GM19043 (cell line): Measurements from ENCODE around the gene GRHL1.

Source experiments
- ATAC-seq: cut with Tn5 transposase; IDR thresholded peaks from one replicate; pipeline ENCODE4 v1.9.1; 2021; ENCODE audit warnings: low read depth; ENCODE audit not compliant: unreplicated experiment

GRHL1 gene

DNA sequence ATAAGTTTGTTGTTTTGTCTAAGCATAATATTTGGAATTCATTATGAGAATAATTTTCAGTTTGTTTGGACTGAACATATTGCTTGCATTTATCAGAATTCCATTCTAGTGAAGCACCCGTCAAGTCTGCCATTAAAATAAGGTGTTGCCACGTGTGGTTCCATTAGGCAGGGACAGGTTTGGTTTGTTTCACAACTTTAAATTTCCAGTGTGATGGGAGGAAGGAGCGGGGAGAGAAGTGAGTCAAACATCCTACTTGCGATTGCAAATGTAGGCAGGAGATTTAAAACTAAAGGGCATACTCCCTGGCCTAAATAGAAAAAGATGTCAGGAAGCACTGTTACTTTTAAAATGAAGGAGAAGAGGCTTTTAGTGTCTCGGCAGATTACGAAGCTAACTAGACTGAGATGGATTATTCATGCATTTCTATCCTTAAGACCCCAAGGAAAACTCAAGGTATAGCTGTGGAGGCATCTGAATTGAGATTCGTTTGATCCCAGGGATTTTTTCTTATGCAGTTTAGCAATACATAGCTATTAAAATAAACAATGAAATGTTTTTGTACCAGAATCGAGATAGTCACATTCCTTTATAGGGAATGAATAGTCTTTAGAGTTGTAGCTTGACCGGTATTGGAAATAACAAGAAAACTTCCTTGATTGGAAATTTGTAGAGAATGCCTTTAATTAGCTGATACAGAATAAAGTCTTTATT is 19.8 kb downstream of the GRHL1 start:
- ATAC-seq = no peak

DNA sequence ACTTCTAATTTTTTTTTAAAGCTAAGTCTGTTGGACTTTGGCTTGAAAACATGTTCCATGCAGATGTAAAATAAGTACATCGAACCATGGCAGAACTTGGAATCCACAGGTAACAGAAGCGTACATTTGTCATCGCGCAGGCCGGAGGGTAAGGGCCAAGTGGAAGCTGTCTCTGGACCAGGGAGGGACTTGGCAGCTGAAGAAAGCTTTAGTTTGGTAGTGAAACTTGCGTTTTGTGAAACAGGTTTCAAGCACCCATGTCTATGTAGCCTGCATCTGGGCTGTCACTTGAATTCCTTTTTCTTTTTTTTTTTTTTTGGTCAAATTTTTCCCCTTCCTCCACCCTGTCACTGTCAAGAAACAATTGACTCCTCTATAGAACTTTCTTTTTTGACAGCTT is 20.4 kb downstream of the GRHL1 start:
- ATAC-seq = no peak

DNA sequence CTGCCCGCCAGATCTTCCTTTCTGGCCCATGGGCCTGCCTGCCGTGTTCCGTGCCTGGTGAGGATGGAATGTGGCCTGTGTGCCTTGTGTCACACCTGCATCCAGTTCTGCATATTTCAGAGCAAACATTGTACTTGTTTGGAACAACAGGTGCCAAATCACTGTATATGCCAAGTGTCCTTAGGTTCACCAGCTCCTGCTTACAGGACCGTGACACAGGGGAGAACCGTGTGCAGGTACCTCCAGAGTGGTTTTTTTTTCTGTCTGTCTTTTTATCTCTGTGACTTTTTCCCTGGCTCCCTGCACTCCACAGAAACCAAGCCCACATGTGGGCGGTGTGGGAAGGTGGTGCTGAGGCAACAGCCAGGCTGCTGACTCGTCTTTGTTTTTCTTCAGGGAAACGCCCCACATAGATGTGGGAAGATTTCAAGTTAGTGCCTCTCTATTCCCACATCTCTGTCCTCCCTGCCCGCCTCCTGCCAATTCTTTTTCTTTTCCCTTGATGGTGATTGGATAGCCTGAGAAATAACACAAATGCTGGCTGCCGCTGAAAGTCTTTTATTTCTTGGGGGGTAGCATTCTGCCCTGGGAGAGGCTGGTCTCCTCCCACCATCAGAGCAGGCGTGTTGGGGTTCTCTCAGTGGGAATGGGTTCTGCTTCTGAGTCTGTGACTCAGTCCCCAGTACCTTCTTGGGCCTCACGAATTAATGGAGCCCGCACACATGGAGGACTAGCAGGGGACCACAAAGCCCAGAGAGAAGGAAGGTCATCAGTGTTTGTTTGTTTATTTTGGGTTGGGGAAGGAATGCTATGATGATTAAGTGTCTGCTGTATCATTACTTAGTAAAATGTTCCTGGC is 21.4 kb downstream of the GRHL1 start:
- no peak for ATAC-seq

DNA sequence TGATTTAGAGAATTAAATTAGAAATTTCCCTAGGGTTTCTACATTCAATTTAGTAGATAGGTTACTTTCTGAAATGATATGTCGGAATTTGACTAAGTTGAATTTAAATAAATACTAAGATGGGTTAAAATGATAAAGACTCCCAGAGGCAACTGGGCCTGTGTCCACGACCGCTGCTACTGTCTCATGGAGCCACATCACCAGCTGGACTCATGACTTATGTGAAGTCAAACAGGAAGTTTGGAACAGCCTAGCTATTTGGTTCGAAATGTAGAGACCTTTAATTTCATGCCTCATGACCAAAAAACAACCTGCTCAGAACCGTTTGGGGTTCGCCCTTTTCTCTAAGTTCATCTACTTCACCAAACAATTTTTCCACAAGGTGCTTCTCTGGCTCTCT is 22.2 kb downstream of the GRHL1 start:
- ATAC-seq = no peak

DNA sequence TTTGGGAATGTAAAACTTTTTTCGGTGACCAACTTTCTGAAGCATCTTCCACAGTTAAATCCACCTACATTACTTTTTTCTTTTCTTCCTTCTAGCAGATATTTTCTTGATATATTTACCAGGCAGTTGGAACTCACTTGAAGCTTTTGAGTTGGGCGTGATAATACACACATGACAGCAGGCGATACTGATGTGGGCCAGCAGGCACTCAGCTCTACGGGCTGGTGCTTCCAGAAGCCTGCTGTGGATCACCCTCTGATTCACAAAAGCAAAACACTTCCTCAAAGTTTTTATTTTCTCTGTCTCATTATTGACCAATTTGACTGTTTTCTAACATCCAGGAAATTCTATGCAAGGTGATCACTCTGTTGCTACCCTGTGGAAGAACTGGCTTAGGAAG is 22.9 kb downstream of the GRHL1 start:
- no peak for ATAC-seq

DNA sequence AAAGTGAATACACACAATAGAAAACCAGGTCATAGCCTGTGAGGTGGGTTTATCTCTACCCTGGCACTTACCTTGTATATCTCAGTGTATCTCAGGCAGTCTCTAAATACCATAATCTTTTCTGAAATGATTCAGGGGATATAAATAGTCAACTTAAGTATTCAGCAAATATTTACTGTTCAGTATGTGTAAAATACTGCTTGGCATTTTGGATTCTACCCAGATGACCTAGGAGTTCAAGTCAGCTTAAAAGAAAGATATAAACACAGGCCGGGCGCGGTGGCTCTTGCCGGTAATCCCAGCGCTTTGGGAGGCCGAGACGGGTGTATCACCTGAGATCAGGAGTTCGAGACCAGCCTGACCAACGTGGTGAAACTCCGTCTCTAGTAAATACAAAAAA is 23.8 kb downstream of the GRHL1 start:
- no peak for ATAC-seq

DNA sequence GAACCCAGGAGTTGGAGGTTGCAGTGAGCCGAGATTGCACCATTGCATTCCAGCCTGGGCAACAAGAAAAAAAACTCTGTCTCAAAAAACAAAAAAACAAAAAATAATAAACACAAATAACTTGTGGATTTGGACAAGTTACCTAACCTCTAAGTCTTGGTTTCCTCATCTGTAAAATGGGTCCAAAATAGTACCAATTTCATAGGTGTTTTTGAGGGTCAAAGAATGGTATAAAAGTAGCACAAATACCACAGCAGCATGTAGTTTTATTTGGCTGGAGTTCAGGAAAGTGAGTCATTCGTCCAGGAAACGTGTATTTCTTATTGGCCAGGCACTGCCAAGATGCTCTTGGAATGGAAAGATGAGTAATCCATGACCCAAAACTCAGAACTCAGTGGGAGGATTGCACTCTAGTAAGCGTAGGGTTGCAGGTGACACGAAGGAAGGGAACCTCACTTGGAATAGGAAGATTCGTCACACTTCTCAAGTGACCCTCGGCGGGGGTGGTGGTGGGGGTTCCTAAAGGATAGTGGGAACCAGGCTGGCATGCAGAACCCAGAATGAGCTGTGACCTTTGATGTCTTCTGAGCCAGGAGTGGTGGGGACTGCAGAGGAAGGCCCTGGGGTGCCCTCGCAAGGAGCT is 24.4 kb downstream of the GRHL1 start:
- ATAC-seq = no peak

DNA sequence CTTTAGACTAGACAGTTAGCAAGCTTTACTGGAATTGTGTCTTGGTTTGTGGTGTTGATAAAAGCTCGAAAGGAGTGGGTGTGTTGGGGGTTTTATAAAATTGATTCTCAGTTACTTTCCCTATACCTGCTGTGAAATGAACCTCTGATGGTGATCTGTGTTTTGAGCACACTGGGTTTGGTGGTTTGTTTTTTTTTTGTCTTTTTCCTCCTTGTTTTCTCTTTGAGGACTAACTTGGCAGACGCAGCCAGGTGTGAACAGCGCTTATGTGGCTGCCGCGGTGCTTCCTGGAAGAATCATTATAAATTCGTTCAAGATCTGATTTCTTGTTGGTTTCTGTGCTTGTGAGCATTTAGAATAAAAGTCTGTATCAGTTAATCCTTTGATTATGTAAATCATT is 28.5 kb downstream of the GRHL1 start:
- ATAC-seq = no peak

DNA sequence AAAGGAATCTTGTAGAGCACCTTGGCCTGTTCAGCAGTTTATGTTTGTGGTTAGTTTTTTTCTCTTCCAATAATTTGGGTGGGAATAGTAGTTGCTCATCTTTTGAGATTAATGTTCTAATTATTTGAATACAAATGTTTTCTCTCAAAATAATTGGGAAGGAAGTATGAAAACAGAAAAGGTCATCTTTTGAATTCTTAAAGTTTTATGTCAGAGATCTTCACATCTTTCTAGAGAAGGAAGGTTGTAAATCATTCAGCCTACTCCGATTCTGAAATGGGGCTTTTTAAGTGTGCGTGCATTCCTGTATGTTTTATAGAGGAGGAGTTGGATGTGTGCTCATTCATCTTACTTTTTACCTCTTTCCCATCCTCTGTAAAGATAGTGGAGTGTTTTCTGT is 29.0 kb downstream of the GRHL1 start:
- ATAC-seq = no peak

DNA sequence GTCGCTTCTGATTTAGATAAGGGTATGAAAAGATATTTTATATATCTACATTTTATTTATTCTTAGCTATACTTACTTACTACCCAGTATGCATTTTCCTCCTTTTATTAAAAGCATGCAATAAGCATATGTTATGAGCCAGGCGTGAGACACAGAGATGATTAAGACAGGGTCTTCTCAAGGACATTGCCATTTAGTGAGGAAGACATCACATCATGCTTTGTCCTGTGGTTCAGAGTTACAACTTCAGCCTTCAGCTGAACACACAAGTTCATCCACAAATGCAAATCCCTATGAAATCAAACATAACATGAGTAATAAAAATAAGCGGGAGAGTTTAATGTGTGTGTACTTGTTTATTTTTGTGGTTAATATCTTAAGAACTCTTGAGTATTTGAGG is 30.2 kb downstream of the GRHL1 start:
- ATAC-seq = no peak

DNA sequence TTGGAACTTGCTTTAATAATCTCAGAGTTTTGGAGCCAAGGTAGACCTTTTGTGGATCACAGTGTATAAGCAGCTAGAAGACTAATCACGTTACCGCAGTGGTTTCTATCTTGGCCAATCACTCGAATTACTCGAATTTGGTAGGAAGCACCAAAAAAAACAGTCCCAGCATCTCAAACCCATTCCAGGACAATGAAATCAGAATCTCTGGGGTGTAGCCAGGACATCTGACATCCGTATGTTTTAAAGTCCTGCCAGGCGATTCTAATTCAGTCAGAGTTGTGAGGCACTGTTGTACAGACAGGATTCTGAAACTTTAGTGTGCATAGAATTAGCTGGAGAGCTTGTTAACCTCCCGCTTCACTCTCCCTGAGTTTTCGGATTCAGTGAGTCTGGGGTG is 30.8 kb downstream of the GRHL1 start:
- ATAC-seq = no peak

DNA sequence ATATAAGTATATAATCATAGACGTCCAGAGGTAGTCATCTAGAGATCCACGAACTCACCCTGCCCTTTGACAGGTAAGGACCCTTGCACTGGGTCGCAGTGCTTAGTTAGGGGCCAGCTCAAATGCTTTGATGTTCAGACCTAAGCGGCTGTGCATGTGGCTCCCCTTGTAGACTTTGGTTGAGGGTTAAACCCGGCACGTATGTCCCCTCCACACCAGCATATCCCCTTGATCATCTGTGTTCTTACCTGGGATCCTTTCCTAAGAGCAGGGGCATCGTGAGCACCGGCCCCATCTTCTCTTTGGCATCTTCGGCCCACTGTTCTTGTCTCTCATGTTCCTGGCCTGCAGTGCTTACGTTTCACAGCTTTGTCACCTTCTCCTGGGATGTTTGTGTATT is 31.4 kb downstream of the GRHL1 start:
- no peak for ATAC-seq

DNA sequence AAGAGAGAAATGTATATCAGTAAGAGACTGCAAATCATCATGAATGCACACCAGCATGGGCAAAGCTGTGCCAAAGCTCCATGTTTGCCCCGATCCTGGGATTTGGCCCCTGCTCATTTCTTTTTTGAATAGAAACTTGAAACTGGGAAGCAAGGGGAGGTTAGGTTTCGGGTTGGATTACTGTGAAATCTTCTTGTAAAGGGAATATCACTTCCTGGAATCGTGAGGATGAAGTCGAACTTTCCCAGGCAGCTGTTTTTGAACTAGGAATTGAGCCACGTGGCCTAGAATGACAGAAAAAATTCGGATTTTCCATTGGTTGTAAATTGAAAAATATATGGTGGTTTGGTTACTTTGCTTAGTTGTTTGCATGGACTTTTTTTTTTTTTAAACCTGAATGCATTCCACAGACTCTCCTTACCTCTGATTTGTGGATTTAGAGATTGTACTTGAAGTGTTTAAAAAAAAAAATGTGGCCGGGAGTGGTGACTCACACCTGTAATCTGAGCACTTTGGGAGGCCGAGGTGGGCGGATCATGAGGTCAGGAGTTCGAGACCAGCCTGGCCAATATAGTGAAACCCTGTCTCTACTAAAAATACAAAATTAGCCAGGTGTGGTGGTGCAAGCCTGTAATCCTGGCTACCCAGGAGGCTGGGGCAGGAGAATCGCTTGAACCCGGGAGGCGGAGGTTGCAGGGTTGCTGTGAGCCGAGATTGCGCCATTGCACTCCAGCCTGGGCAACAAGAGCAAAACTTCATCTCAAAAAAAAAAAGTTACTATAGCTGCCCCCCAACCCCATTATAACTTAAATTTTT is 32.1 kb downstream of the GRHL1 start:
- no peak for ATAC-seq

DNA sequence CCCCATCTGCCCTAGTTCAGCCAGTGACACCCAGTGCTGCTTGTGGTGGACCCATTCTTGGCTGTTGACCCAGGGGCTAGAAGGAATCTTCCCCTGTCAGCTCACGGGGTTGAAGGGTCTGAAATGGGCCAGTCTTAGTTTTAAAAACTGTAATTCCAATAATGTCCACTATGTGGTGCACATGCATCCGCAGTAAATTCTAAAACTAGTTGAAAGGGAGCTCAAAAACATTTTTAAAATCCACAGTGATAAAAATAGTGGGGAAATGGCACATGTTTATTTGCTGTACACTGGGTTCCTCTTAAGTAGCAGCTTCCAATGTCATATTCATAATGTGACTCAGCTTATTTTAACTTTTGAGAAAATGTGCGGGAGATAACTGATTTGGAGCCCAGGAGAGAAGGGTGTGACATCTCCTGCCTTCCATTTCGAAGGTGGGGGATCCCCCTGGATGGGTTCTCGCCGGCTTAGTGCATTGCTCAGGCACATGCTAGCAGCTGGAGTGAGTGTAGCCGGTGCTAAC is 32.8 kb downstream of the GRHL1 start:
- ATAC-seq = no peak

DNA sequence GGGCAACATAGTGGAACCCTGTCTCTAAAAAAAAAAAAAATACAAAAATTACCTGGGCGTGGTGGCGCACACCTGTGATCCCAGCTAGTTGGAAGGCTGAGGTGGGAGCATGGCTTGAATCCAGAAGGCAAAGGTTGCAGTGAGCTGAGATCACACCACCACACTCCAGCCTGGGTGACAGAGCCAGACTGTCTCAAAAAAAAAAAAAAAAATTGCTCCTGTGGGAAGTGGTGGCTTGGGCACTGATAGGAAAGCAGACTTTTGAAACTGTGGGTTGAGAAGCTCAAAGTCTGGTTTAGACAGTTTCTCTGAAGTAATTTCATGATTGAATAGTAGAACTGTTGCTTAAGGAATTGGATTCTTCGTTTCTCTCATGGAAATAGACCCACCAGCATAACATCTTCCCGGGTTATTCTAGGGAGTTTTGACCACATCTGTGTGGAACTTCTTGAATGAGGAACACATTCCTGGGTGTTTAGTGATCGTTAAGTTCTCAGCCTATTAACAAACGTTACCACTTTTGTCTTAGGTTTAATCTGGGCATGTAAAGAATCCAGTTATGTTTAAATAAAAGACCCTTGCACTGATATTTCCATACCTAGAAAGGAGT is 33.5 kb downstream of the GRHL1 start:
- no peak for ATAC-seq

DNA sequence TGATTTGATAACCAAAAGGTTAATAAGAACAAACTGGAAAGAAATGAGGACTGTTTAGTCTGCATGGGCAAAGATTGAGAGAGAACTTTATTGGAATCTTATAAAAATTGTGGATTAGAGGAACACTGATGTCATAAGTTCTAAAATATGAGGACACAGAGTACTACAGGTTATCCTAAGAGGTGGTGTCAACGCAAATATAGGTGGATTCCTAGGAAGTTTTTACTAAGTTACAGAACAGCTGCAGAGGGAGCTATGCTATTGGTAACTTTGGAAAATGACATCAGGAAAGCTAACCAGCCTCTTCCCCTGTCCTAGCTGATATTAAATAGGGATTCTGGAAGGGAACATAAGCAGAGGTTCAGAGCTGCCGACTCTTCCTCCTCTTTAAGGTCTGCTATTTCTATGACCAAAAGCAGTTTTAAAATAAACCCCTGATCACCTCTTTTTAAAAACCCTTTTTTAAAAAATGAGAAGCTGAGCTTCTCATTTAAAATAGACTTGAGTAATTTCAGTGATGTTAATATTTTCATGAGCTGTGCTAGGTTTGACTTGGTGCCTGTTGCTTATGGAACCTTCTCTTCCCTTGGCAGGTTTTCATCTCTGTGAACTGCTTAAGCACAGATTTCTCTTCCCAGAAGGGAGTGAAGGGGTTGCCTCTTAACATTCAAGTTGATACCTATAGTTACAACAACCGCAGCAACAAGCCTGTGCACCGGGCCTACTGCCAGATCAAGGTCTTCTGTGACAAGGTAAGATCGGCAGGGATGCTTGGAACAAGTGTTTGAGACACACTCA is 34.2 kb downstream of the GRHL1 start:
- no peak for ATAC-seq

DNA sequence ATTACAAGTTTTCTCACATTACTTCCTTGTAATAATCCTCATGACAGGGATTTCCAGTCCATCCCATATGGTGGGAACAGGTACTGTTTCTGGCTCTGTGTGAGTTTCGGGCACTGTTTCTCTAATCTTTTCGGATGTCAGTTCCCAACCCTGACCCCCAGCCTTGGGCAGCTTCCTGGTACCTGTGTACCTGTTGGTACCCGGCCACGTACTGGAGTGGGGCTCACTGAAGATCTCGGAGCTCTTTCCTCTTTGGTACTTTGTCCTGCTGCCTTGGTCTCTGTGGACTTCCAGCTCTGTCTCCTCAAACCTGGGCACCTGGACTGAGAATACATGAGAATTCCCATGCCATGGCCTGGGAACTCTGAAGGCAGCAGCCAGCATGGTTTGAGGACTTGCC is 36.8 kb downstream of the GRHL1 start:
- no peak for ATAC-seq

DNA sequence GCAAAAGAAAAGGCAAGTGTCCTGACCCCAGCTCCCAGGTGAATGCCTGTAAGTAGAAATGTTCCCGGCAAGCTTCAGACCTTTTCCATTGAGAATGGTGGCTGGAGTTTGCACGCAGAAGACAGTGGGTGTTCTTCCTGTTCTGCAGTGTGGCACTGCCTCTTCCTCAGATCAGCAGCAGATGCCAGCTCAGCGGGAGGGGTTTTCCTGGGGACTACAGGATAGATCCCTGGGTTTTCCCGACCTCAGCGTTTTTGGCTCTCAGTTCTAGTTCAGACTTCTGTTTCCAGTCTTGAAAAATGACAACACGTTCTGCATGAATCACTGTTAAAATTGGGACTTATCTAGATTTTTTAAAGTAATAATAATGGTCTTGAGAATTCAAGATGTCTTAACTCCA is 39.2 kb downstream of the GRHL1 start:
- no peak for ATAC-seq

DNA sequence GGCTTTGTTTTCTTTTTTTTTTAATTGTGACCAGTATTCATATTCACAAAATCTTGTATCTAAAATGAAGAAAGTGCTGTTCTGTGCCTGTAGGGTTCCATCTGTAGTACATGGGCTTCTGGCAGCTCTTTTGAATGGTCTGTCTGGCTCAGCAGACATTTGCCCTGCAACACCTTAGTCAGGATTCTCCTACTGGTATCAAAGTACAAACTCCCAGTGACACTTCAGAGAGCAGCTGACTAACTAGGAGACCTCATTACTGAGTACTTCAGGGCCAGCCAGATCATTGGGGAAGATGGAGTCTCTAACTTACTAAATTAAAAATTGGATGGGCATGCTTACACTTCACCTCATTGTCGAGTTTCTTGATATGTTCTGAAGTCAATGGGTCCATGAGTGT is 39.7 kb downstream of the GRHL1 start:
- no peak for ATAC-seq
